Liver (tissue), 9 donors: ENCODE measurements around the gene RHOH. TPM values are rescaled to one million over a fixed set of nuclear protein-coding genes. Genes with fewer than 3 reads are reported as not detected.

Experiments
- DNase-seq: peaks from one replicate; pipeline ENCODE4 v3.0.0-alpha.2; 2017; ENCODE audit warnings: low spot score
- H3K27ac ChIP-seq, 2 donors: one replicate each; pipeline ENCODE4 v1.7.0; 2013; ENCODE audit warnings: inconsistent platforms in 2 of 2, low read length in 2 of 2, control low read depth in 1 of 2, low read depth in 1 of 2, mild to moderate bottlenecking in 1 of 2
- H3K27me3 ChIP-seq, 4 donors: one replicate each; pipeline versions ENCODE4 v1.6.1 to v1.7.0; 2013; ENCODE audit warnings: low read length in 3 of 4, inconsistent platforms in 1 of 4, mild to moderate bottlenecking in 1 of 4, moderate library complexity in 1 of 4; ENCODE audit not compliant: control insufficient read depth in 4 of 4, insufficient read depth in 4 of 4
- H3K36me3 ChIP-seq, 4 donors: one replicate each; pipeline versions ENCODE4 v1.6.1 to v1.7.0; 2013; ENCODE audit warnings: low read length in 3 of 4, mild to moderate bottlenecking in 3 of 4, low read depth in 1 of 4, moderate library complexity in 1 of 4; ENCODE audit not compliant: control insufficient read depth in 4 of 4, insufficient read depth in 3 of 4
- H3K4me1 ChIP-seq, 4 donors: one replicate each; pipeline versions ENCODE4 v1.6.1 to v1.7.0; 2013; ENCODE audit warnings: low read length in 3 of 4, mild to moderate bottlenecking in 3 of 4, moderate library complexity in 1 of 4; ENCODE audit not compliant: control insufficient read depth in 4 of 4, insufficient read depth in 4 of 4
- H3K4me3 ChIP-seq, 3 donors: one replicate each; pipeline versions ENCODE4 v1.6.1 to v1.7.0; 2013; ENCODE audit warnings: low read length in 3 of 3, control low read depth in 1 of 3, low read depth in 1 of 3, mild to moderate bottlenecking in 1 of 3
- H3K9ac ChIP-seq, 2 donors: one replicate each; pipeline ENCODE4 v1.7.0; 2013; ENCODE audit warnings: low read length in 2 of 2, mild to moderate bottlenecking in 2 of 2, moderate library complexity in 2 of 2, control low read depth in 1 of 2, low read depth in 1 of 2
- H3K9me3 ChIP-seq, 4 donors: one replicate each; pipeline versions ENCODE4 v1.6.1 to v1.7.0; 2013; ENCODE audit warnings: low read length in 3 of 4; ENCODE audit not compliant: control insufficient read depth in 4 of 4
- FOXA2 ChIP-seq: IDR thresholded peaks from 2 replicates; pipeline ENCODE4 v1.6.1; 2016; ENCODE audit warnings: antibody characterized with exemption
- GABPA ChIP-seq, 2 donors: IDR thresholded peaks in 1 of 2; conservative IDR thresholded peaks in 1 of 2; 2 replicates each; pipeline ENCODE4 v1.6.1; 2016; ENCODE audit warnings: antibody characterized with exemption in 2 of 2, mild to moderate bottlenecking in 1 of 2, moderate library complexity in 1 of 2
- HNF4A ChIP-seq, 2 donors: conservative IDR thresholded peaks; 2 replicates each; pipeline ENCODE4 v1.6.1; 2016; ENCODE audit warnings: antibody characterized with exemption in 2 of 2, mild to moderate bottlenecking in 2 of 2
- HNF4G ChIP-seq: IDR thresholded peaks from 2 replicates; pipeline ENCODE4 v1.6.1; 2016; ENCODE audit warnings: antibody characterized with exemption
- JUND ChIP-seq, 2 donors: IDR thresholded peaks; 2 replicates each; pipeline ENCODE4 v1.6.1; 2016; ENCODE audit warnings: antibody characterized with exemption in 2 of 2
- NR2F2 ChIP-seq: IDR thresholded peaks from 2 replicates; pipeline ENCODE4 v1.6.1; 2016; ENCODE audit warnings: antibody characterized with exemption
- RAD21 ChIP-seq, 2 donors: IDR thresholded peaks; 2 replicates each; pipeline ENCODE4 v1.6.1; 2016; ENCODE audit warnings: antibody characterized with exemption in 2 of 2, mild to moderate bottlenecking in 2 of 2
- RXRA ChIP-seq, 2 donors: IDR thresholded peaks; 2 replicates each; pipeline ENCODE4 v1.6.1; 2017 to 2018; ENCODE audit warnings: antibody characterized with exemption in 2 of 2, mild to moderate bottlenecking in 1 of 2
- SP1 ChIP-seq: IDR thresholded peaks from 2 replicates; pipeline ENCODE4 v1.6.1; 2018; ENCODE audit warnings: antibody characterized with exemption, mild to moderate bottlenecking
- TAF1 ChIP-seq: conservative IDR thresholded peaks from 2 replicates; pipeline ENCODE4 v1.6.1; 2016; ENCODE audit warnings: antibody characterized with exemption, mild to moderate bottlenecking
- YY1 ChIP-seq: IDR thresholded peaks from 2 replicates; pipeline ENCODE4 v1.6.1; 2016; ENCODE audit warnings: antibody characterized with exemption, mild to moderate bottlenecking
- WGBS: extraction: QIAGEN DNeasy Blood & Tissue Kit; methylation state at CpG from one replicate; pipeline ENCODE4 v1.1.7; 2013; 5-methylcytosine and 5-hydroxymethylcytosine counted together
- polyA plus RNA-seq, 2 donors: library from polyadenylated mRNA; stranded (reverse) in 1 of 2; unstranded in 1 of 2; fragments of 200-250 nt in 1 of 2; fragments of >200 nt in 1 of 2; fragmentation: Nextera tagmentation in 1 of 2; extraction: Ambion mirVana in 1 of 2; gene quantifications; one replicate each; pipeline versions ENCODE4 v1.2.1 to v1.2.3, GENCODE V29; 2013 to 2015
- total RNA-seq, 2 donors: library from RNA; depleted of rRNA; stranded (reverse); fragments of >200 nt; gene quantifications; one replicate each; pipeline ENCODE4 v1.2.3, GENCODE V29; 2014
- TF ChIP-seq, protein P1 (sequence below): IDR thresholded peaks from 2 replicates; pipeline ENCODE4 v1.6.1; 2016; ENCODE audit warnings: antibody characterized with exemption
- TF ChIP-seq, protein P2 (sequence below): IDR thresholded peaks from 2 replicates; pipeline ENCODE4 v1.6.1; 2016; ENCODE audit warnings: antibody characterized with exemption, mild to moderate bottlenecking
- TF ChIP-seq, protein P3 (sequence below): IDR thresholded peaks from 2 replicates; pipeline ENCODE4 v1.6.1; 2016; ENCODE audit warnings: antibody characterized with exemption
- TF ChIP-seq, protein P4 (sequence below): fragments of 150-350 bp; IDR thresholded peaks from 2 replicates; pipeline ENCODE4 v1.5.1; 2017; ENCODE audit warnings: improper control_type of control experiment, low read depth, low read length; ENCODE audit not compliant: missing input control
- donor health status: healthy.
- donor health status: healthy.
- donor health status: healthy.
- donor health status: healthy.
- donor health status: healthy.

RHOH gene
- total and polyA plus RNA-seq, 4 donors = 0.56 to 2.3 (median 1.3) TPM

DNA sequence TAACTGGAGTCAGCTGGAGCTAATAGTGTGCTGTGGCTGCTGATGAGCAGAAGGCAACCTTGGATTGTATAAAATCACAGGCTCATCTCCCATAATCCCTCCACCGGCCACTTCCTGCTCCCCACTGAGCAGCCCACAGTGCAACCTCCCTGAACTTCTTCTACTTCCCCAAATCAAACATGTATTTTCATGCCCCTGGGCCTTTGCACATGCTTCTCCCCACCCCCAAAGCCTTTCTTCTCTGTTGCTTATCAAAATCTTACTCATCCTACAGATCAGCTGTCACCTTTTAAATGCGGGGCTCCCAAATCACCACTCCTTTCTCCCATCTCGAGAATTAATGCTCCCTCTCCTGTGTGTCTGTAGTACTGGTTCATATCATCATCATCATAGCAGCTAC is 35.8 kb downstream of the RHOH start:
- Histone ChIP-seq H3K4me1 (no peaks in the 10 kb centered on the region), H3K27ac (no peak overlapping the region), H3K36me3 (no peaks in the 10 kb centered on the region), H3K9me3 (no peaks in the 10 kb centered on the region), H3K27me3 (no peaks in the 10 kb centered on the region), H3K9ac (no peak overlapping the region), H3K4me3 (no peak overlapping the region)
- TF ChIP-seq, protein P1, sequence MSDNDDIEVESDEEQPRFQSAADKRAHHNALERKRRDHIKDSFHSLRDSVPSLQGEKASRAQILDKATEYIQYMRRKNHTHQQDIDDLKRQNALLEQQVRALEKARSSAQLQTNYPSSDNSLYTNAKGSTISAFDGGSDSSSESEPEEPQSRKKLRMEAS = no peak
- TF ChIP-seq HNF4A (conservative IDR thresholded peaks at IDR 0.05) = no peak
- no peak for TF ChIP-seq YY1
- TF ChIP-seq TAF1 = no peak
- no peak for TF ChIP-seq NR2F2
- TF ChIP-seq FOXA2 = no peak
- TF ChIP-seq SP1 = no peak
- TF ChIP-seq RAD21 (IDR thresholded peaks at IDR 0.05) = no peak
- no peak for TF ChIP-seq HNF4G
- TF ChIP-seq JUND (IDR thresholded peaks at IDR 0.05) = no peak
- no peak for TF ChIP-seq GABPA (IDR thresholded peaks at IDR 0.05 in 1 of 2, conservative IDR thresholded peaks at IDR 0.05 in 1 of 2)
- TF ChIP-seq, protein P2, sequence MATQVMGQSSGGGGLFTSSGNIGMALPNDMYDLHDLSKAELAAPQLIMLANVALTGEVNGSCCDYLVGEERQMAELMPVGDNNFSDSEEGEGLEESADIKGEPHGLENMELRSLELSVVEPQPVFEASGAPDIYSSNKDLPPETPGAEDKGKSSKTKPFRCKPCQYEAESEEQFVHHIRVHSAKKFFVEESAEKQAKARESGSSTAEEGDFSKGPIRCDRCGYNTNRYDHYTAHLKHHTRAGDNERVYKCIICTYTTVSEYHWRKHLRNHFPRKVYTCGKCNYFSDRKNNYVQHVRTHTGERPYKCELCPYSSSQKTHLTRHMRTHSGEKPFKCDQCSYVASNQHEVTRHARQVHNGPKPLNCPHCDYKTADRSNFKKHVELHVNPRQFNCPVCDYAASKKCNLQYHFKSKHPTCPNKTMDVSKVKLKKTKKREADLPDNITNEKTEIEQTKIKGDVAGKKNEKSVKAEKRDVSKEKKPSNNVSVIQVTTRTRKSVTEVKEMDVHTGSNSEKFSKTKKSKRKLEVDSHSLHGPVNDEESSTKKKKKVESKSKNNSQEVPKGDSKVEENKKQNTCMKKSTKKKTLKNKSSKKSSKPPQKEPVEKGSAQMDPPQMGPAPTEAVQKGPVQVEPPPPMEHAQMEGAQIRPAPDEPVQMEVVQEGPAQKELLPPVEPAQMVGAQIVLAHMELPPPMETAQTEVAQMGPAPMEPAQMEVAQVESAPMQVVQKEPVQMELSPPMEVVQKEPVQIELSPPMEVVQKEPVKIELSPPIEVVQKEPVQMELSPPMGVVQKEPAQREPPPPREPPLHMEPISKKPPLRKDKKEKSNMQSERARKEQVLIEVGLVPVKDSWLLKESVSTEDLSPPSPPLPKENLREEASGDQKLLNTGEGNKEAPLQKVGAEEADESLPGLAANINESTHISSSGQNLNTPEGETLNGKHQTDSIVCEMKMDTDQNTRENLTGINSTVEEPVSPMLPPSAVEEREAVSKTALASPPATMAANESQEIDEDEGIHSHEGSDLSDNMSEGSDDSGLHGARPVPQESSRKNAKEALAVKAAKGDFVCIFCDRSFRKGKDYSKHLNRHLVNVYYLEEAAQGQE = no peak
- TF ChIP-seq, protein P3, sequence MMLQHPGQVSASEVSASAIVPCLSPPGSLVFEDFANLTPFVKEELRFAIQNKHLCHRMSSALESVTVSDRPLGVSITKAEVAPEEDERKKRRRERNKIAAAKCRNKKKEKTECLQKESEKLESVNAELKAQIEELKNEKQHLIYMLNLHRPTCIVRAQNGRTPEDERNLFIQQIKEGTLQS = no peak
- TF ChIP-seq RXRA (IDR thresholded peaks at IDR 0.05) = no peak
- WGBS = 91% methylated on average over 3 of the region's 3 CpGs
- DNase-seq = no peak

DNA sequence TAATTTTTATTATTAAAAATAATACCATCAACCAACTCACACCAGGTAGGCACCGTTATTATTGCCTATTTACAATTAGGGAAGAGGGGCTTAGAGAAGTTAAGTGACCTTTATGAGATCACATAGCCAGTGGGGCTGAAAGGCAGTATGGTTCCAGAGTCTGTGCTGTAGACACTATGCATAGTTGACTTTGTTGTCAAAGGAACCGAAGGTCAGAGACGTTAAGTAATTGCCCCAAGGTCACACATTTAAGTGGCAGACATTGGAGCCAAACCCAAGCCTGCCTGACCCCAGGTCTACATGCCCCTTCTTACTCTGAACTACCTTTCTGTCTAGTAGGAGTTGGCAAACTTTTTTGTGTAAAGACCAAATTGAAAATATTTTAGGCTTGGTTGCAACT is 36.4 kb downstream of the RHOH start:
- no peaks in the 10 kb centered on the region for H3K27me3 ChIP-seq
- no peak overlapping the region for H3K27ac ChIP-seq
- no peak overlapping the region for H3K4me3 ChIP-seq
- TF ChIP-seq NR2F2 (no peak), YY1 (no peak), GABPA (IDR thresholded peaks at IDR 0.05 in 1 of 2, conservative IDR thresholded peaks at IDR 0.05 in 1 of 2) (no peak), SP1 (no peak)
- TF ChIP-seq, protein P4, sequence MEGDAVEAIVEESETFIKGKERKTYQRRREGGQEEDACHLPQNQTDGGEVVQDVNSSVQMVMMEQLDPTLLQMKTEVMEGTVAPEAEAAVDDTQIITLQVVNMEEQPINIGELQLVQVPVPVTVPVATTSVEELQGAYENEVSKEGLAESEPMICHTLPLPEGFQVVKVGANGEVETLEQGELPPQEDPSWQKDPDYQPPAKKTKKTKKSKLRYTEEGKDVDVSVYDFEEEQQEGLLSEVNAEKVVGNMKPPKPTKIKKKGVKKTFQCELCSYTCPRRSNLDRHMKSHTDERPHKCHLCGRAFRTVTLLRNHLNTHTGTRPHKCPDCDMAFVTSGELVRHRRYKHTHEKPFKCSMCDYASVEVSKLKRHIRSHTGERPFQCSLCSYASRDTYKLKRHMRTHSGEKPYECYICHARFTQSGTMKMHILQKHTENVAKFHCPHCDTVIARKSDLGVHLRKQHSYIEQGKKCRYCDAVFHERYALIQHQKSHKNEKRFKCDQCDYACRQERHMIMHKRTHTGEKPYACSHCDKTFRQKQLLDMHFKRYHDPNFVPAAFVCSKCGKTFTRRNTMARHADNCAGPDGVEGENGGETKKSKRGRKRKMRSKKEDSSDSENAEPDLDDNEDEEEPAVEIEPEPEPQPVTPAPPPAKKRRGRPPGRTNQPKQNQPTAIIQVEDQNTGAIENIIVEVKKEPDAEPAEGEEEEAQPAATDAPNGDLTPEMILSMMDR = no peak
- TF ChIP-seq, protein P3 = no peak
- H3K4me1 ChIP-seq = no peaks in the 10 kb centered on the region
- no peak overlapping the region for H3K9ac ChIP-seq
- DNase-seq = no peak
- WGBS = 68% methylated on average over 3 of the region's 3 CpGs
- H3K9me3 ChIP-seq = no peaks in the 10 kb centered on the region
- H3K36me3 ChIP-seq = no peaks in the 10 kb centered on the region
